Spinal cord (tissue), 10 donors: ENCODE measurements around the gene NEMF. TPM values are rescaled to one million over a fixed set of nuclear protein-coding genes. Genes with fewer than 3 reads are reported as not detected.

ENCODE experiments used
- DNase-seq, 6 donors: peaks; one replicate each; pipeline versions ENCODE4 v3.0.0 to v3.0.0-alpha.2; 2013 to 2015; ENCODE audit warnings: low spot score in 6 of 6, low read depth in 4 of 6
- H3K27ac ChIP-seq: one replicate; pipeline ENCODE4 v1.5.1; 2013; ENCODE audit warnings: low read depth, low read length, control low read depth
- H3K27me3 ChIP-seq: one replicate; pipeline ENCODE4 v1.6.1; 2013; ENCODE audit warnings: low read length; ENCODE audit not compliant: control insufficient read depth, insufficient read depth
- H3K36me3 ChIP-seq: one replicate; pipeline ENCODE4 v1.6.1; 2013; ENCODE audit warnings: low read length; ENCODE audit not compliant: control insufficient read depth, insufficient read depth
- H3K4me1 ChIP-seq: one replicate; pipeline ENCODE4 v1.6.1; 2013; ENCODE audit warnings: low read length; ENCODE audit not compliant: control insufficient read depth, insufficient read depth
- H3K4me3 ChIP-seq: one replicate; pipeline ENCODE4 v1.5.1; 2013; ENCODE audit warnings: low read depth, low read length, control low read depth
- H3K9me3 ChIP-seq: one replicate; pipeline ENCODE4 v1.6.1; 2013; ENCODE audit warnings: low read length; ENCODE audit not compliant: control insufficient read depth, insufficient read depth
- WGBS: methylation state at CpG from one replicate; pipeline ENCODE4 v1.1.5; 2013; ENCODE audit warnings: missing lambda C conversion rate; ENCODE audit not compliant: insufficient coverage; 5-methylcytosine and 5-hydroxymethylcytosine counted together
- polyA plus RNA-seq, 2 donors: library from polyadenylated mRNA; unstranded; fragments of 120-200 nt; gene quantifications; one replicate each; pipeline ENCODE4 v1.2.1, GENCODE V29; 2013; ENCODE audit not compliant: insufficient read length in 2 of 2
- total RNA-seq, 2 donors: library from RNA; depleted of rRNA in 1 of 2; stranded (reverse); fragments of 120-200 nt in 1 of 2; fragments of >200 nt in 1 of 2; gene quantifications; one replicate each; pipeline versions ENCODE4 v1.2.3 to v1.2.4, GENCODE V29; 2013 to 2014
- donor health status: healthy.

The NEMF gene
- total and polyA plus RNA-seq, 4 donors: 54.5 to 111 (median 84.1) TPM

DNA sequence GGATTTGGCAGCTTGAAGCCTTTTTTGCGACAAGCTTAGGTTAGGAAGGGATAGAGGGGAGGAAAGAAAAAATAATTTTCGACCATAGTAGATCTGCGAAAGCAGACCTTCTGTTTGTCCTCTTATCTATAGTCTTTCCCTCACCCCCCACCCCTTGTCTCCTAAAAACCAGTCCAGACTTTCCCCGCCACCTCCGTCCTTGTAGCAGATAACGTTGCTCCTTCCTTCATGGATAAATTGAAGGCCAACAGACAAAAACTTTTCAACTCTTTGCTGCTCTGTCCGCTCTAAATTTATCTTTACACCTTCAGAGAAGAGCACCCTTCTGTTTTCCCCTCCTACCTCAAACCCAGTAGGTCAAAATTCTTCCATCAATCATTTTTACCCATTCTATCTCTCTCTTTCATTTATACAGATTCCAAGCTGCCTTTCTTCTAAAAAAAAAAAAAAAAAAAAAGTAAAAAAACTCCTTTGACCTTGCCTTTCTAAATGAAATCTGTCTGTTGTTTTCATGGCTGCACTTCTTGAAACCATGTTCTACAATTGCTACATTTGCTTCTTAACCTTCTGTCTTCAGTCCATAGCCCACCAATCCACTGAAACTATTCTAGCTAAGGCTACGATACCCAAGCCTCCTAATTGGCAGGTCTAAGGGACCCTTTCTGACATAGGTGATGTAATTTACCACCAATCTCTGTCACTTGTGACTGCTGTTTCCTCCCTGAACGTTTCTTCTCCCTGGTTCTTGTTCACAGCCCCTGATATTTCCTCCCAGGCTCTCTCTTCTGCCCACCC lies 11.1 kb upstream of the NEMF start:
- WGBS: 22% methylated on average over 8 of the region's 9 CpGs
- peak overlapping the region; percentile 99 for H3K27ac ChIP-seq
- no peak for DNase-seq
- no peaks in the 10 kb centered on the region for H3K9me3 ChIP-seq
- H3K4me3 ChIP-seq: peak overlapping the region; percentile 95
- H3K4me1 ChIP-seq: peaks cover 9% of the 10 kb centered on the region
- no peaks in the 10 kb centered on the region for H3K36me3 ChIP-seq
- no peaks in the 10 kb centered on the region for H3K27me3 ChIP-seq

DNA sequence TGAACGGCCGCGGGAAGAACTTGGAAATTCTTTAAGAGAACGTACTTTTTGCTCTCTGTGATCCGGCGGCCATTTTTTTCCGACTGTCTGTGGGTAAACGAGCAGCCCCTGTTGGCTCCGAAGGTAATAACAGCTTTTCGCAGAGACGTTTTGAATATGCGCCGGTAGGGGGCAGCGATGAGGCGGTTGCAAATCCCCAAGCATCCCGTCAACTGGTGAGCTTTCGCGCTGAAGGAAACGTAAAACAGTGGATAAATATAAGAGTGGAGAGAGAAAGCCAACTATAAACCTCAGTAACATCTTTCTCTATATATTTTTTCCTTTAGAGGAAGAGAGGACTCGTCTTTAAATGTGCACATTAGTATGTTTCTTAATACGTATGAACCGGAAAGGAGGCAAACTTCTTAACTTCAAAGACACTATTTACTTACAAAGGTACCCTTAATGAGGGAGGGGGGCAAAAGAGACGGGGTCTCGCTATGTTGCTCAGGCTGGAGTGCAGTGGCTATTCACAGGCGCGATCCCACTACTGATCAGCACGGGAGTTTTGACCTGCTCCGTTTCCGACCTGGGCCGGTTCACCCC lies 9.6 kb upstream of the NEMF start:
- Histone ChIP-seq H3K4me3 (peak overlapping the region; percentile 95), H3K36me3 (no peaks in the 10 kb centered on the region), H3K4me1 (peaks cover 2% of the 10 kb centered on the region), H3K9me3 (no peaks in the 10 kb centered on the region), H3K27ac (peak overlapping the region; percentile 99), H3K27me3 (no peaks in the 10 kb centered on the region)
- peak in 5 of 6 donors; percentile 81 to 97 (median 91) for DNase-seq
- WGBS: under 1% methylated on average over 11 of the region's 30 CpGs

DNA sequence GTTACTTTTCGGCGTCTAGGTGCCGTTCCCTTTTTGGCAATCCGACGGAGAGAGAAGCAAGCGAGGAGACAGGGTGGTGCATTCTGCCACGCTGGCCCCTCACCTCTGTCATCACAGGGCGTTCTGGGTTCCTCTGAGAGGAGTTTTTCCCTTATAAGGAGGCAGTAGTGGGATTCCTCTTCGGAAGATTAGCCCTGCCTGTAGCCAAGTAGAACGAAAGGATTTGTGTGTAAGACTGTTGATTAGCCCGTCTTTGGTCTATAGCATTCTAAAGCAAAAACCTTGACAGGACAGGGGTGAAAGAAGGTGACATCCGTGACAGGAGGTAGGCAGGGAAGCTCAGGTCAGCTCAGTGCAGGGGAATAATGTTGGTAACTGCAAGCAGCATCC lies 9.1 kb upstream of the NEMF start:
- DNase-seq: peak in 2 of 6 donors; percentile 57 to 80
- Histone ChIP-seq H3K4me3 (peak overlapping the region; percentile 95), H3K27ac (peak overlapping the region; percentile 99), H3K4me1 (no peaks in the 10 kb centered on the region), H3K27me3 (no peaks in the 10 kb centered on the region), H3K36me3 (no peaks in the 10 kb centered on the region), H3K9me3 (no peaks in the 10 kb centered on the region)
- WGBS: 0% methylated on average over 9 of the region's 12 CpGs

DNA sequence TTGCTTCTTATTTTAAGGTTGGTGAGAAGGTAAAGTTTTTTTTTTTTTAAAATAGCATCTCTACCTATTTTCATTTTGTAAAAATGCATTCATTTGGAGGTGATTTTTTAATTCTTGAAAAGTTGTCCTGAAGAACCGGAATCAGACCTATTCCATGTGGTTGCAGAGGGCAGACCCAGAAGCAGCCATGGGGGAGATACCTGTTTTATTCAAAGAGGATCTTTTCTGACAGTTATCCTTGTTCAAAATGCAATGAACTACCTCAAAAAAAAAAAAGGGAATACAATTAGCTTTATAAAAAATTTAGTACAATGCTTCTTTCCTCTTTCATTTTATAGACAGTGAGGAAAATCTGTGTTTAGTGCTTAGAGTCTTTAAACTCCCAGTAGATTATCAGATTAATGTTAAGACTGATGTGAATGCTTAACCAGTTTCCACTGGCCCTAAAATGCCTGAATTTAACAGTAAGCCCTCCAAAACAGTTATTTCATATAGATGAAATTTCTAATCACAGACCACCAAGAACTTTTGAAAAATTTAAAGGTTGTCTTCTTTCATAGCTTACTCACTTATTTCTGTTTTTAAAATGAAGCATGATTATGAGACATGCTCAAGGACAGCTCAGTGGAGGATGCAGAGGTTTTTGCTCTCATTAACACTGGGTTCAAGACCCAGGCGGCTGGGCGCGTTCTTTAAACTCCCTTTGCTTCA lies 8.6 kb upstream of the NEMF start:
- 0% methylated on average over 3 of the region's 4 CpGs for WGBS

DNA sequence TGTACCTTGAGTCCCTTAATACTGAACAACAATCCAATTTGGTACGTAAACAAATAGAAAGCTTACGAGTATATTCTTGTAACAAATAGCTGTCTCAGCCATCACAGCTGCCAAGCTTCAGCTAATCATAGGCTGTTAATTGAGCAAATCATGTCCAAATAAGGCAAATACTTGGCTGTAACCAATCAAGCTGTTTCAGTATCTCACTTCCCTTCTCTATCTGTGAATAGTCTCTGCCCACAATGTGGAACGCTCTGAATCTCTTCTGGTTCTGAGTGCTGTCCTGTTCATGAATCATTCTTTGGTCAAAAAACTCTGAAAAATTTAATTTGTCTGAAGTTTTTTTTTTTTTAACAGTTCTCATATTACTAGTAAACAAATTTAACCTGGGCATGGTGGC lies 5.8 kb upstream of the NEMF start:
- Histone ChIP-seq H3K9me3 (no peaks in the 10 kb centered on the region), H3K4me1 (peaks cover 5% of the 10 kb centered on the region), H3K27ac (no peak overlapping the region), H3K36me3 (no peaks in the 10 kb centered on the region), H3K4me3 (no peak overlapping the region), H3K27me3 (no peaks in the 10 kb centered on the region)
- 100% methylated on average over 3 of the region's 3 CpGs for WGBS
- DNase-seq: no peak

More for the DNA sequence above, 8.6 kb upstream of the NEMF start:
- H3K27me3 ChIP-seq: no peaks in the 10 kb centered on the region
- no peaks in the 10 kb centered on the region for H3K4me1 ChIP-seq
- H3K27ac ChIP-seq: peak overlapping the region; percentile 99
- H3K36me3 ChIP-seq: no peaks in the 10 kb centered on the region
- H3K4me3 ChIP-seq: peak overlapping the region; percentile 95
- no peak for DNase-seq
- H3K9me3 ChIP-seq: no peaks in the 10 kb centered on the region

DNA sequence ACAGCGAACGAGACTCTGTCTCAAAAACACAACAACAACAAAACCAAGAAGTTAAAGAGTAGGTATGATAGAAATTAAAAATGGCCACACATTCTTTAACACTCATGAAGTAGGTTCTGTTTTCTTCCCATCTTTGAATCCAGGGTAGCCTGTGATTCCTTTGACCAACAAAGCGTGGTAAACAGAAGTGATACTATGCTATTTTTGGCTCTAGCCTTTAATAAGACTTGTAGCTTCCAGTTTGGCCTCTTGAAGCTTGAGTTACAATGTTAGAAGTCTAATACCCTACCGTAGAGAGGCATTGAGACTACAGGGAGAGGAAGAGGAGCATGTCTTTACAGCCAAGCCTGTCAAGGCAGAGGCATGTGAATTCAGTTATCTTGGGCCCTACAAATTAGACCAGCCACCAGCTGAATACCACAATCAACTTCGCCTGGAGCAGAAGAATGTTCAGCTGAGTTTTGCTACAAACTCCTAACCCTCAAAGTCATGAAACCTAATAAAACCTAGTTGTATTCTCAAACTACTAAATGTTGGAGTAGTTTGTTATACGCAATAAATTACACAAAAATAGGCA lies 4.9 kb upstream of the NEMF start:
- no peak for DNase-seq
- H3K9me3 ChIP-seq: no peaks in the 10 kb centered on the region
- no peak overlapping the region for H3K4me3 ChIP-seq
- H3K36me3 ChIP-seq: no peaks in the 10 kb centered on the region
- no peaks in the 10 kb centered on the region for H3K27me3 ChIP-seq
- 100% methylated on average over 1 of the region's 6 CpGs for WGBS
- H3K4me1 ChIP-seq: peaks cover 5% of the 10 kb centered on the region
- no peak overlapping the region for H3K27ac ChIP-seq

DNA sequence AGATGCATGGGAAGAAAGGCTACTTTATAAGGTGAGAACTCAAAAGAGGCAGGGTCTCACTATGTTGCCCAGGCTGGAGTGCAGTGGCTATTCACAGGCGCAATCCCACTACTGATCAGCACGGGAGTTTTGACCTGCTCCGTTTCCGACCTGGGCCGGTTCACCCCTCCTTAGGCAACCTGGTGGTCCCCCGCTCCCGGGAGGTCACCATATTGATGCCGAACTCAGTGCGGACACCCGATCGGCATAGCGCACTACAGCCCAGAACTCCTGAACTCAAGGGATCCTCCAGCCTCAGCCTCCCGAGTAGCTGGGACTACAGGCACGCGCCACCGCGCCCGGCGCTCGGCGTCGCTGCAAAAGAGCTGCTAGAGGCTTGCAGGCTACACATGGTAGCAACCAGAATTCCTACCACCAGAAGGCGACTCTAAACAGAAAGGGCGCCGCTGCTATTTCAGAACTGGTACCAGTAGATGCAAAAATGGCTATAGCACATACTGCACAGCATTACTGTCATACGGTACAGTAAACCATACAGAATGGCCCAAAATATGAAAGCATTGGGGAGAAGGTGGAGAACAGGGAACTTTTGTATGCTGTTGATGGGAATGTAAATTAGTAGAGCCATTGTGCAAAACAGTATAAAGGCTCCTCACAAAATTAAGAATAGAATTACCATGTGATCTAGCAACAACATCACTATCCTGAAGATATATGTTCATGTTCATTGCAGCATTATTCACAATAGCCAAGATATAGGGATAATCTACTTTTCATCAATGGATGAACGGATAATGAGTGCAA lies 1.2 kb upstream of the NEMF start:
- peak in 3 of 6 donors; percentile 19 to 82 (median 75) for DNase-seq
- H3K27ac ChIP-seq: peak overlapping the region; percentile 47

DNA sequence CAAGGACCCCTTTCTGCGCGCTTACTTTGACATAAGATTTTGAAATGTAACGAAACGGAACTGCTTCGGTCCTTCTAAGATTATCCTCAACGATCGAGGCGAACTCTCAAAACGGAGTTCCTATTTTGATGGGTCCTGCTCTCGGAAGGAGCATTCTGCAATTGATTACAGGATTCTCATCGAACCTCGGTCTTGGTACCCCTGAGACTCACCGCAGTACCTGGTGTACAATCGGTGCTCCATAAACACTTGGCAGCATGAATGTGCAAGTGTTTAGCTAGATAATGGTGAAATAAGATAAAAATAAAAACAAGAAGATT lies 530 bp upstream of the NEMF start:
- Histone ChIP-seq H3K27ac (peak overlapping the region; percentile 93), H3K9me3 (no peaks in the 10 kb centered on the region), H3K4me3 (peak overlapping the region; percentile 93), H3K4me1 (peaks cover 9% of the 10 kb centered on the region), H3K36me3 (peaks cover 9% of the 10 kb centered on the region), H3K27me3 (no peaks in the 10 kb centered on the region)
- 1% methylated on average over 13 of the region's 14 CpGs for WGBS
- no peak for DNase-seq

More for the DNA sequence above, 1.2 kb upstream of the NEMF start:
- Histone ChIP-seq H3K4me3 (peak overlapping the region; percentile 93), H3K4me1 (peaks cover 9% of the 10 kb centered on the region), H3K9me3 (no peaks in the 10 kb centered on the region), H3K36me3 (peaks cover 4% of the 10 kb centered on the region), H3K27me3 (no peaks in the 10 kb centered on the region)
- 11% methylated on average over 21 of the region's 27 CpGs for WGBS

DNA sequence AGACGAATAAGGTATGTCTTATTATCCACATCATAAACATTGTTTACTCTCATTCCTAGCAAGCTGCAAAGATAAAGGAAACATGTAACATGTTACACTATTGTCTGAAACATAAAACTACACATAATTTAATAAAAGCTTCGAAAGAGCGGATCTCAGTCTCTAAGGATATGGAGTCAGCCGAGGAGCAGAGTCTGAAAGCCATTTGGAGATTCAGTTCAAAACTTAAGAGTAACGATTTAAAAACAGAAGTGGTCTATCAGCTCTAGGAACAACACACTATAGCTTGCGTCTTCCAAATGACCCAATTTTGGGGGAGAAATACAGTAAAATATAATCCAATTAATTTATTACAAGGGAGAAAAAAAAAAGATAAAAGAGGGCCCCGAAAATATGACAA lies 775 bp downstream of the NEMF start:
- no peaks in the 10 kb centered on the region for H3K9me3 ChIP-seq
- no peaks in the 10 kb centered on the region for H3K27me3 ChIP-seq
- peaks cover 12% of the 10 kb centered on the region for H3K36me3 ChIP-seq
- peak overlapping the region; percentile 93 for H3K4me3 ChIP-seq
- 0% methylated on average over 1 of the region's 7 CpGs for WGBS
- H3K27ac ChIP-seq: no peak overlapping the region
- peaks cover 9% of the 10 kb centered on the region for H3K4me1 ChIP-seq
- DNase-seq: no peak
